NCI-H446 (cell line): ENCODE results near the gene HOXC11.

Experiments
- DNase-seq, 2 experiments: peaks; one replicate each; lab custom pipeline; 2025; lab: John Stamatoyannopoulos, UW

HOXC11 gene

GRCh38 chr12:53973236-53974042, 513 bp downstream of the HOXC11 start:
- DNase-seq, result no peak

DNA sequence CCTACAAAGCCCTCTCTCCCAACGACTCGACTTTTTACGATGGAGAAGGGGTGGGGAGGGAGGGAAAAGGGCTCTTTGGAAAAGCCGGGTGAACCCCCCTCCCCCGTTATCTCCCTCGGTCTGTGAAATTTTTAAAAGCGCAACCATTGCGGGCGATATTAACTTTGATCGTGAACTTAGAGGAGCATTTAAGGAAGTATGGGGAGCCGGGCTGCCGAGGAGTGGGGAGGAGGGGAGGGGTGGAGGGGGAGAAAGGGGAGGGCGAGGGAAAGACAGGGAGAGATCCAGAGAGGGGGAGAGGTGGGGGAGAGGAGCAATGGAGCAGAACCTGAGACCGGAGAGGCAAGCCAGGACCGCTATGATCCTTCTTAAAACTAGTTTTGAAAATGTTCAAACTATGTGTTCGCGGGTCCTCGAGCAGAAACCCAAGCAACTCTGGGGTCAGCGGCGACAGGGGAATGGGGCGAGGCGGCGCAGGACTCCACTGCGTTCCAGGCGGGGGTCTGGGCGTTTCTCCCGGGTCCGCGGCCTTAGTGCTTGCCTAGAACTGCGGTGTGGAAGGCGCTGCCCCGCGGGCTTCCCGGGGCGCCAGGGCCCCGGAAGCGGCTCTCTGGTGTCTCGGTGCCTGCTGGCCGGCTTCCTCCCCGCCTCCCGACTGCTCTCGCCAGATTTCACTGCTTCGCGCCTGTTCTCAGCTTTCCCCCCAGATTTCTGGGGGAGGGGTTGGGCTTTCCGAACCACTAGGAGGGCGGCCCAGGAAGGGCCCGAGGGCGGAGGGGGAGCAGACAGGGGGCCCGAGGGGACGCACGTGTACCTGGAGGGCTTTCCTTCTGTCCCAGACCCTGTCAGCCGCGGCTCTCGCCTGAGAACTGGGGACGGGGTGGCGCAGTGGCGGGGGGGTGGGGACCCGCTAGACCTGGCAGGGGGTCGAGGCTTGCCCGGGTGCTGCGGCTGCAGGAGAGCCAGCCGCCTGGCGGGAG, 1.4 kb downstream of the HOXC11 start, which contains the start of gene HOTAIR:
TSS of gene HOTAIR (minus strand) at position 871 of the 980 bp plus-strand sequence.
- no peak for DNase-seq

GRCh38 chr12:53975064-53975471, 2.1 kb downstream of the HOXC11 start:
- no peak for DNase-seq

GRCh38 chr12:53975479-53976152, 2.7 kb downstream of the HOXC11 start:
- no peak for DNase-seq

DNA sequence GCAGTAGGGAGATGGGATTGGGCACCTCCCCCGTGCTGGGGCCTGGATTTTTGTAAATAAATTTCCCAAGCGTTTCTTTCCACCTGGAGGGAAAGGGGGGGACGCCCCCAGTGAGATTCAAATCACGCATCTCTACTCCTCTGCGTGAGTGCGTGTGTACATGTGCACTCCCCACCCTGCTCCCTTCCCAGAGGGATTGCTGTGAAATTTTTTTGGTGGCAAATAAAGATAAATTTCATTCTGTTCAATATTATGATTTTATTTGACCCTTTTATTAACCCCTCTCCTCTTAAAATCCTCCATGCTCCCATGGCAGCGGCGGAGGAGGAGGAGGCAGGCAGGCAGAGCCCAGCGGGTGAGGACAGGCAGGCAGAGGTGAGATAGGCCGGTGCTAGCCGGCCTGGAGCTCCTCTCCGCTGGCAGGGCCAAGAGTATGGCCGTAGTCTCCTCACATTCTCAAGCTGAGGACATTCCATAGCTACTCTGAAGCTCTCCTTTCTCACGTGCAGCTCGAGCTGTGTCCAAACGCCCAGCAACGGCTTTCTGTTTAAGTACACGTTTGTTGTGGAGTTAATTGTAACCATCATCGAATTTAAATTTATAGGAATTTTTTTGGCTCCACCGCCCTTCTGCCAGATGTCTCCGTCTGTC, 3.4 kb downstream of the HOXC11 start:
- DNase-seq, result no peak

DNA sequence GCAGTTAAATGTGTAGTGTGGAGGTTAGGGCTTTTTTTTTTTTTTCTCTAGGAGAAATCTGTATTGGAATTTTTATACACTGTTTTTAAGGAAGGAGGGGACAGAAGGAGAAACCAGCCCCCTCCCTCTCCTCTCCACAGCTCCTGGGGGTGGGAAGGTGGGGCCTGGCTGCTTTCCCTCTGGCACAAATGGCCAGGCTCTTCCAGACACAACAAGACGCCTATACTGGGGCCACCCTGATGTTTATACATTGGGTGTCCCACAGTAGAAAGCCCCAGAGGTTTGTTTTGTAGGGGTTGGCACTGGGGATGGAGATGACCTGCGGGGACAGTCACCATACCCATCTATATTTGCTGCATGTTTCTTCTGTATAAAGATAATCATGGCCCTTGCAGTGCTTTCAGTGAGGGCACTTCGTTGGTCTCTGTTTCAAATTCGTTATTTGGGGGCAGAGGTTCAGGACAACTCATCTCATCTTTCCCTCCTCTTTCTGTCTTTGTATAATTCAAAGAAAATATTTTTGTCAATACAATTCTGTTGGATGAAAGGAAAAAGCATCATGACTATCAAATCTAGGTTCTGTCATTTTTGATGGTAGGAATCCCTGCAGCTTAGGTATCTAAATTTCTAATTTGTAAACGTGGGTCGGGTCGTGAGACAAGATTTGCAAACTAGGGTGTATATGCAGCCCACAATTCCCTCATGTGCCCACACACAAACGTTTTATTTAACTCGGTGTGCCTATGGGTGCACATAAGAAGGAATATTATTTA, 4.1 kb downstream of the HOXC11 start:
- no peak for DNase-seq

DNA sequence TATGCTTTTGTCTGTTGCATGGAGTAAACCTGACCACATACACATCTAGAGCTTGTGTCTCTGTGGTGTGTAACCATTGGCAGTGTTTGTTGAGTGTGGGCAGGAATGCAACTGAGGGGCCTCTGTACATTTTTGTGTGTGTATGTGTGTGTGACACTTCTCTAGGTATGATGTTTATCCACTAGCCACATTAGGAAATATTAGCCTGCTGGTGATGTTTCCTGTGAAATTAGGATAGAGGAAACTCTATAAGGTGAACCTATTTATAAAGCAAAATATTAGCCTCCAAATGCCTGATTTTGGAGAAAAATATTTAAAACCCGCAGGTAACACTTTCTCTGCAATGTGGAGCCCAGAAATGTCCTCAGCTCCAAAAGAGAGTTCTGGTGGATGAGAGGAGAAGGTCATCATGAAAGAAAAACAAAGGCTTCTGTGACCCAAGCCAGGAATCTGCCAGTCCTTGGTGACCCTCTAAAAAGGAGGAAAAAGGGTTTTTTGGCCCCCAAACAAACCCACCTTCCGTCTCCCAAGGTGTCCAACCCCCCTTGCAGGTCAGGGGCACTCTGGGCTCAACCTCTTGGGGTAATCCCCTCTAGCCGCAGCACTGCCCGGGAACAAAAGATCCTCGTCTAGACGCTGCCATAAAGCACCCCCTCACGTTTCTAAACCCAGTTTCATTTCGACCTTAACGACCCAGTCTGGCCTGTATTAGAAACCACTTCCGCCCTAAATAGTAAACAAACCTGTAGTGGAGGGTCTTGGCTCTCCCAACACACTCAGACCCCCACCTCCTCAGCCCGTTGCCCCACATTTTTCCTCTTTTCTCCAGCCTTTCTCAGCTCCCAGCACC, 4.9 kb downstream of the HOXC11 start:
- DNase-seq, result no peak

DNA sequence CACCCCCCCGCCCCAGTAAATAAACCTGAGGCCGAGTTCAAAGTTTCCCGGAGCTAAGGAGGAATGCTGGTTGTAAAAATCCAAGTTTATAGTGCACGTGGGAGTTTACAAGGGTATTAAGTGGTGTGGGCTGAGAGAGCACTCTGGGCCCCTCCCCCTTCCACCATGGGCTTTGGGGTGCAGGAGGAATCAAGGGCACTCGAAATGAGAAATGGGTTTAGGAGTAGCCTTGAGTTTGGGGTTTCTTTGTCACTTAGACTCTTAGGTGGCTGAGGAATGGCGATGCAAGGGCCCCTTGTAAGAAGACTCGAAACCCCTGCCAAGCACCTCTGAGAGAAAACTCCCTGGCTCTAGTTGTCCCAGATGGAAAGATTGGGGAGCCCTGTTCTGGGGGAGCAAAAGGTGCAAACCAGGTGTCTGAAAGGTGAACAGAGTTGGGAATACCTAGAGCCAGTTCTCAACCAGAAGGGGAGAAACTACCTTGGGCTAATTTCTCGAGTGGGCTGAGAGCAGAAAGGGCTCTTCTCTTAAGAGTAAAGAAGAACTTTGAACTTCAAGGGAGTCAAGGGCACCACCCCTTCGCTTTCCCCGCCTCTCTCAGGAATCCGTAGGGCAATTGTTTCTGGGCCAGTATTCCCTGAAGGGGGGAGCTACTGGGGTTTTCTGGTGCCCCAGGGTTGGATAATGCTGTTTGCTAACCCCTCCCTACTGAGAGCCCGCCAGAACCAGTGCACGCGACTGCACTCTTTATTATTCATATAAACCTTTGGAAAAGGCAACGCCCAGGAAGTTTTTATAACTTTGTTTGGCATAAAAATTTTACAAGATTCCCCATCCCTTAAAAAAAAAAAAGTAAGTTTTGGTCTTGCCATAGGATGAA, 5.8 kb downstream of the HOXC11 start:
- DNase-seq, result no peak

GRCh38 chr12:53980104-53980801, 7.3 kb downstream of the HOXC11 start:
- no peak for DNase-seq

DNA sequence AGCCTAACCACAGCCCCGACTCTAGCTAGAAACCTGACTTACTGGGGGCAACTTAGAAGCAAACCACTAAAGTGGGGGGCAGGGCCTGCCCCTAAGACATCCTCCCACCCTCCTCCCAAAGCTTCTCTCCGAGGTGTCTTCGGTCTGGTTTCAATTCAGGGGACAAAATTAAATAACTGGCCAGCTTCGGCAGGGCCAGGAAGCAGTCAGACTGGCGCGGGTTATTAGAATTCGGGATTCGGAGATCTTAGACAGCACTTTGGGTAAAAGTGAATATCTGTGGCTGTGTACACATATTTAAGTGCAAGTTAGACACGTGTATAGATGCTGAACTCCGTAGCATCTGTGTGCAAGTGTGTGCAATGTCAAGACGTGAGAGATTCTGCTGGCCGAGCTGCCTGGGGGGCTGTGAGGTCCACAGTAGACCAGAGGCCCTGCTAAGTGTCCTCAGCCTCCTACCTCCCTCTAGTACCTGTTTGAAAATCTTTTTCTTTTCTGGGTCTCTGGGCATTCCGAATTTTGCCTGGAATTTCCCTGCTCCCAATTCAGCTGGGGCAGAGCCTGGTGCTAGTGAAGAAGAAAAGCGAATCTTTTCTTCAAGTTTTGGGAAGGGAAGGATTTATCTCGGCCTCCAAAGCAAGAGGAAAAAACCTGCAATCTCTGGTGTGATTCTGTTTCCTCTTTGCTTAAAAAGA, 8.0 kb downstream of the HOXC11 start:
- no peak for DNase-seq

DNA sequence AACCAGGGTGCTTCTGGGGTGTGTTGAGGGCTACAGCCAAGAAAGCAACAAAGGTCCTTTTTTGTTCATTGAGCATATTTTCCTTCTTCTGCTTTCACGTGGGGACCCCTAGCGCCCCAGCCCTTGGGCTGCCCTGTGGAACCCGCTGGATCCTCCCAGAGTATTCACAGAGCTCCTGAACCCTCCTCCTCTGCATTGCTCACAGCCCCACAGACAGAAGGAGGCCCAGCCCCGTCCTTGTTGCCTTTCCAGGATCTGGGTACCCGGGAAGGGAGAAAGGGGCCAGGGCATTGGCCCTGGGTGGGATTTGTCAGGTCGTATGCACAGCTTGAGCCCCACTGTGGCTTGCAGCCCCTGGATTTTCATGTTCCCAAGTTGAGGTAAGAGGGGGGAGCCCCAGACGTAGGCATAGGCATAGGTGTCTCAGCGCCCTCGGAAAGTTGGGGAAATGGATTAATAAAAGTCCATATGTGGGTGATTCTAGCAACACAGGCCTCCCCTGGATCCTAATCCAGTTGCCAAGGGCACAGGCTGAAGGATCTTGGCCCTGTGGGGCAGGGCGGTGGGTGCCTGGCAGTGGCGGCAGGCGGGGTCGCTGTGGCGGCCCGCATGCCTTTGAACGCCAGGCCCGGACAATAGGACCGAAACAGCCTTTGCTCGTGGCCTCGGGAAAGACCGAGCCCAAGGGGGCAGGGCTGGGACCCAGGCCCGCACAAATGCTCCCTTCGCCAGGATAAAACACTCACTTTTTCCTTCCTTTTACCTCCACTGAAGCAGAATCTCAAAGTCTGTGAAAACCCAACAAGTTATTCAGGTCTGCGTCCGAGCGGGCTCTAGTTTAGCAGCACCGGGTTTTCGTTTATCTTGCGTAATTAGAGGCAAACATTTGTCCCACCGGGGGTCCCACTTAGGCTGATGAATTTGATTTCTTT, 9.0 kb downstream of the HOXC11 start:
- no peak for DNase-seq

- DNase-seq, result no peak
Measured at GRCh38 chr12:53982648-53983567, 10.0 kb downstream of the HOXC11 start.

DNA sequence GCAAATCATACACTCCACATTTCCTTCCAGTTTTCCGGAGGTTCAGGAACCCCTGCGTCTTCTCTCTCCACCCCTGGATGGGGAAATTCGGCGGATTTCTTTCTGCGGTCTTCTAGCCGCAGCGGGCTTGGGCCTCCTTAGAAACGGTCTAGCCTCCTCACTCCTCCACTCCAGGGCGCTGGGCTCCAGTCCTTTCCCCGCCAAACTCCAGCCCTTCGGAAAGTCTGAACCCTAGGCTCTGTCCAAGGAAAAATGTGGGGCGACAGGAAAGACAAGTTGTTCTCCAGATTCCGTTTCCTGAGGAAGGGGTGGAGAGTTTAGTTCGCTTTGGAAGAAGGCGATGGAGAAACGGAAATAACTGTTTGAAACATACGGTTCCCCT, 10.6 kb downstream of the HOXC11 start:
- no peak for DNase-seq

- no peak for DNase-seq
Measured at GRCh38 chr12:53983950-53984572, 11.1 kb downstream of the HOXC11 start.
